HG02970 (cell line): ENCODE data around the gene GRIK4.

Experiments used
- ATAC-seq: cut with Tn5 transposase; IDR thresholded peaks from one replicate; pipeline ENCODE4 v1.9.1; 2021; ENCODE audit warnings: mild to moderate bottlenecking, moderate library complexity, moderate number of reproducible peaks; ENCODE audit not compliant: unreplicated experiment, low FRiP score

GRIK4 gene

DNA sequence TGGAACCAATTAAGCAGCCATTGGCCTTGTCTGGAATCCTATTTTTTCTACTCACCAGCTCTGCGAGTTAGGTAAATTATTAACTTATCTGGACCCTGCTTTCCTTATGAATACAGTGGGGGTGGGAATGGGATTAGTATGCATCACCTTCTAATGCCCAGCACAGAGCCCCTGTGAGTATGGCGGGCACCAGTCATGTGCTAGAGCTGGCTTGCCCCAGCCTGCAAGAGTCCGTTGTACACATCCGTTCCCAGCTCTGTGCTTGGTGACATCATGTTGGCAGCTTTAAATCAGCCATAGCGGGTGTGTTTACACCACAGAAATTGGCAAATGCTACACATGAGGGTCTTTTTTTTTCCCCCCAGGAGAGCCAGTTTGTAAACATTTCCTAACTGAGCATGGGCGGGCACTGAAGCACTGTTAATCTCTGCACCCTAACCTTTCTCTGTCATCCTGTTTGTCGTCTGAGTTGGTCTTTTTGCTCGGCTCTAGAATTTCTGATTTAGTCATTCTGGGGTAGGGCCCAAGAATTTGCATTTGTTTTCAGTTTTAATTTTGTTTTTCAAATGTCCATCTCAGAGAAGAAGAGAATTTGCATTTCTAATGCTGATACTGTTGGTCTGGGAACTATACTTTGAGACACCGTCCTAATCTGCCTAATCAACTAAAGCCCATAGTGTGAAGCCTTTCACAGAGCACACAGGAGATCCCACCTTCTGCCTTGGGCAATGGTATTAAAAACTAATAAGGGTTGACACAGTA, 382.1 kb downstream of the GRIK4 start:
- ATAC-seq: no peak

DNA sequence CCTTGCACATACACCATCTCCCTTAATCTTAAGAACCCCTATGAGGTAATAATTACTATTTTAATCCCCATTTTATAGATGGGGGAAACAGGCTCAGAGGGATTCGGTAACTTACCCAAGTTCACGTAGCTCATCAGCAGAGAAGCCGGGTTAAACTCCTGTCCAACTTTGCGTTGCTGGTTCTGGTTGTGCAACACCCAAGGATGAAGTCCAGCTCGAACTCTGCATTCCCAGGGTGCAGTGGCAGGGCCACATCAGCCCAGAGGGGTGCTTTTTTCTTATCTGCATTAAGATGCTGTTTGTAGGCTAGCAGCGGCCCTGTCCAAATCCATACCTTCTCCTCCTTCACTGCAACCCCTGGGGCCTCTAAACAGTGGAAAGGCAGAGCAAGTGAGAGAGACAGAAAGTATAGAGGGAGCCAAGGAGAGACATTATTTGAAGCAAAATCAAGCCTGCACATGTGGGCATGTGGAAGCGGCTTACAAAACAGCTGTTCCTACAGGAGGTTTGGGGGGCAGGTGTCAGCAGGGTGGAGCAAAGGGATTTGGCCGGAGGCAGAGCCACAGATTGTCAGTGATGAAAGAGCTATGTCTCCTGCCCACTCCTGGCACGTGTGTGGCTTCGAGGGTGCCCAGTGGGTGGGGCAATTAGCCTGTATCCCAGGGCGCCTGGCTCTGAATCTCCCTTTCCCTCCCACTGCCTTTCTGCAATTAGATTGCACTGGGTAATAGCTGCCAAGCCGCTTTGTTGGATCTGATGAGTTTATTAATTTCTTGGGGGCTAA, 382.8 kb downstream of the GRIK4 start:
- no peak for ATAC-seq

DNA sequence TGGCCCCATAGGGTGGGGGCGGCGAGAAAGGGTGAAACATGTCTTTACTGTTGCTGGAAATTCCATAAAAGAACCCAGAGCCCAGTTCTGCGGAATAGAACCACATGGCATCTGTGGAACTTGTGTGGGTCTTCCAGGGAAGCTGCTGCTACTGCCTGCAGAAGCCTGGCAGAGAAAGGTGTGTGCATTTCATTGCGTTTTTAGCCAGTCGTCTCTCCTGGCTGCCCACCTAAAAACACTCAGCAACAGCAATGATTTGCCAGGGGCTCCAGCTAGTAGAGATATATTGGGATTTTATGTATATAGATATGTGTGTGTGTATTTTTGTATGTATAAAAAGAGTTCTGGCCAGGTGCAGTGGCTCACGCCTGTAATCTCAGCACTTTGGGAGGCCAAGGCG, 385.1 kb downstream of the GRIK4 start:
- ATAC-seq: no peak

DNA sequence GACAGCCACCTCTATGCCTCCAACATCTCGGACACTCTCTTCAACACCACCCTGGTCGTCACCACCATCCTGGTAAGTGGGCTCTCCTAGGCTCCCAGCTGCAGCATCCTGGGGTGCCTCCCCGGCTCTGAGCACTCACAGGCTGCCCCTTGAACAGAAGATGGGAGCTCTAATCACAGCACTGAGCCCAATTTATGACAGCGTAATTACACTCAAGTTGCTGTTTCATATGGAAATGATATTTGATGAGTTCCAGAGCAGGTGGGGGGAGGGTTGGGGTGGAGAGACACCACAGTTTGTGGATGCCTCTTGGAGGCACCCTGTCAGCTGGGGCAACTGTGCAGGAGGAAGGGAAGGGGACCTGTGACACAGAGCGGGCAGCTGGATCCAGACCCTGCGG, 387.0 kb downstream of the GRIK4 start:
- ATAC-seq: no peak

DNA sequence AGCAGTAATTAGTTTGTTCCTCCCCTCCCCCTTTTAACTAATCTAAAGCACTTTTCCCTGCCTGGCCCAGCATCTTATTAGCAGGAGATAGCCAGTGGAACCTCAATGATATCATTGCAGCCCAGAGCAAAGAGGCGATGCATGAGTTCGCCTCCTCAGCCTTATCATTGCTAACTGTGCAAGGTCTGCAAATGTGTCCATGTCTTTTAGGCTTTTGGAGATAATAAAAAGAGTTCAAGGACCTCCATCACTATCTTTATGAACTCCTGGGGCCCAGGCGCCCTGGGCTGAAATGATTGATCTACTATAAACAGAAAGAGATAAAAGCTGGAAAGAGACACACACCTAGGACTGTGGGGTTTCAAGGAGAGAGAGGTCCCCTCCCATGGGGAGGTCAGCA, 388.2 kb downstream of the GRIK4 start:
- ATAC-seq: no peak

DNA sequence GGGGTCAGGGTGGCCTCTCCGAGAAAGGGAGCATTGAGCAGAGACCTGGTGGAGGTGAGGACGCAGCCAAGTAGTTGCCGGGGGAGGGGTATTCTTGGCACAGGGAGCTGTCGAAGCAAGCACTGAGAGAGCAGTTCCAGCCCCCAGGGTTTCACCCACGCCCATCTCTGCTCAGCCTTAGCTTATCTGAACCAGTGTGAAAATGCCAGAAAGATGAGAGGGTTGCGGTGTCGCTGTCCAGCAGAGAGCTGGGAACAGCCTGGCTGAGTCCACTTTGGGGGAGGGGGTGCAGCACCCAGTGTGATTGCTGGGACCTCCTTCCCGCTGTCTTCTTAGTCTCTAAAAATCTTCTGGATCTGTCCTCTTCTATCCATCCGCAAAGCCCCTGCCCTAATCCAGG, 389.1 kb downstream of the GRIK4 start:
- no peak for ATAC-seq

DNA sequence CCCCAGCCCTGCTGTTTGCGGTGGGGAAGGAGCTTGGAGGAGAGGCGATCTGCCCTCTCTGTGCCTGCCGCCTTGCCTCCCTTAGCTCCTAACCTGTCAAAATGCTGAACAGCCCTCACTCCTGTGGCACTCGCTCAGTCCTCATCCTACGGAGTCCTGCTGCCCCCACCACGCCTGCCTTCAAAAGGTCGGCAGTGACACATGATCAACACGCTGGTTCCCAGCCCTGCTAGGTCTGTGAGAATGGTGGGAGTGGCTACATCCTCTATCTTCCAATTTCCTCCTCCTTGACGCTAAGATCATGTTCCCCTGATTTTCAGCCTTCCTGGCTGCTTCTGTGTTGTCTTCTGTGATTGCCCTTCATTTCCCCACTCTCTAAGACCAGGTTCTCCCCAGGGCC, 392.1 kb downstream of the GRIK4 start:
- ATAC-seq: no peak

DNA sequence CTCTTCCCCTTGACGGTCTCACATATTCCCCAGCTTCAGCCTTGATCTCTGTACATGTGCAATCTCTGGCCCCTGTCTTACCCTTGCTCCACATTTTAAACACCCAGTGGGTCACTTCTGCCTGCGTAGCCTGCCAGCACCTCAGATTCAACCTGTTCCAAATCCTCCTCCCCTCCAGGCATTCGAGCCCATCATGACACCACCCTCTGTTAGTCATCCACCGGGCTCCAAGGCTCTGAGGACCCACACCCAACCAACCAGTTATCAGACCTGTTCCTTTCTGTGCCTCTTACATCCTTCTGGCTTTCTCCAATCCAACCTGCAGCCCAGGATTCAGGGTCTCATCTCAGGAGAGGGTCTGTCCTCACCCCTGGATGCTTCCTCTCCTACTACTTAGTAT, 392.6 kb downstream of the GRIK4 start:
- no peak for ATAC-seq

DNA sequence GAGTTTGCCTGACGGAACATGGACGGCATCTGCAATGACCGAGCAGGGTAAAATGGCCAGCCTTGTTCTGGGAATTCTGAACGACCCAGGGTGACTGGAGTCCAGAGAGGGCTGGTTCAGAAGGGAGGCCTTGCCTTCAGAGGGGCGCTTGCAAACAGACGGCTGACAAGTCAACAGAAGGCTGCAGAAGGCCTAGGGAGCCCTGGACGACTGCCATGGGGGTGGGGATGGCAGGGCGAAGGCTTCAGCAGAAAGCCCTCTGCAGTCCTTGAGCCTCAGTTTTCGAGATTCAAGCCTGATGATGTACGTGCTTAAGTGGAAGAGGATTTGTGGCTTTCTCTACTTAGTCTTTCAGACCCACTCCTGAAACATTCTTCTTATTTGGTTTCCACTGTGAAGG, 395.2 kb downstream of the GRIK4 start:
- ATAC-seq: no peak

DNA sequence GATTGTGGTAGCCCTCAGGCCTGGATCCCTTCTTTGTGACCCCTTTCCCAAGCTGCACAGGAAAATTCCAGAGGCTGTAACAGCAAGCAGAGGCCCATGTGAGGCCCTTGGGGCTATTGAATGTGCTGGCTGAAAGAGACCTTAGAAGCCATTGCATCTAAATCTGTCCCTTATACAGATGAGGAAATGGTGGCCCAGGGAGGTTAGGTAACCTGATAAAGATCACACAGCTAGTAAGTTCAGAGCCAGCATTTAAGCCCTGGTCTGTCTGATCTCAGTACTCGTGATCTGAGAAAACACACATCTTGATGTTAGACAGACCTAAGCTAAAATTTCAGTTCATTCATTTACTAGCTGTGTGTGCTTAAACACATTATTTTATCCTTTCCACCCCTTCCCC, 396.4 kb downstream of the GRIK4 start:
- ATAC-seq: no peak

DNA sequence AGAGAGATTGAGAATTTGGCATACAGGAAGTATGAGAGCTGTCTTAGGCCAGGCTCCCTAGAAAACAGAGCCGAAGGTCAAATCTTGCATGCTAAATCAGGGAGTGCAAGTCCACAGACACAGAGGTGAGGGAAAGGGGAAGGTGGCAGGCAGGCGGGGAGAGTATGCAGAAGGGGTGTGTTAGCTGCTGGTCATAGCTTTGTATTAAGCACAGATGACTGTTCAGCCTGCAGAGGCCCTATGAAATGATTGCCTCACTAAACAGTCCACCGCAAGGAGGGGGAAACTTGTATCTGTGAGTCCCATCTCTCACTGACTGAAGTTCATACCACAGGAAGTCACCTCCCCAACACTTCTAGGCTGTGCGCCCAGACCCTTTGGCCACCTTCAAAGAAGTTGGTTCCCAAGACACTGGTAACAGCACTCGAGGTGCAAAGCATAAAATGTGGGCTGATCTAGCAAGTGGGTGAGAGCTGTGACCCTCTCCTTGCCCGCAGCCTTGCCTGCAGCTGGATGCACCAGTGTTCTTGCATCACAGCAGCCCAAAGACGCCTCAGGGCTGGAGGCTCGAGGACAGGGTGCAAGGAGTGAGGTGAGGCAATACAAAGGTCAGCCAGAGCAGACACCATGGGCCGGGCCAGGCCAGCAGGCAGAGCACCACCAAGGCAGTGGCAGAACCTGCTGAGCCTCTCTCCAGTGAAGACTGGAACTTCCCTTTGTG, 397.1 kb downstream of the GRIK4 start:
- no peak for ATAC-seq

DNA sequence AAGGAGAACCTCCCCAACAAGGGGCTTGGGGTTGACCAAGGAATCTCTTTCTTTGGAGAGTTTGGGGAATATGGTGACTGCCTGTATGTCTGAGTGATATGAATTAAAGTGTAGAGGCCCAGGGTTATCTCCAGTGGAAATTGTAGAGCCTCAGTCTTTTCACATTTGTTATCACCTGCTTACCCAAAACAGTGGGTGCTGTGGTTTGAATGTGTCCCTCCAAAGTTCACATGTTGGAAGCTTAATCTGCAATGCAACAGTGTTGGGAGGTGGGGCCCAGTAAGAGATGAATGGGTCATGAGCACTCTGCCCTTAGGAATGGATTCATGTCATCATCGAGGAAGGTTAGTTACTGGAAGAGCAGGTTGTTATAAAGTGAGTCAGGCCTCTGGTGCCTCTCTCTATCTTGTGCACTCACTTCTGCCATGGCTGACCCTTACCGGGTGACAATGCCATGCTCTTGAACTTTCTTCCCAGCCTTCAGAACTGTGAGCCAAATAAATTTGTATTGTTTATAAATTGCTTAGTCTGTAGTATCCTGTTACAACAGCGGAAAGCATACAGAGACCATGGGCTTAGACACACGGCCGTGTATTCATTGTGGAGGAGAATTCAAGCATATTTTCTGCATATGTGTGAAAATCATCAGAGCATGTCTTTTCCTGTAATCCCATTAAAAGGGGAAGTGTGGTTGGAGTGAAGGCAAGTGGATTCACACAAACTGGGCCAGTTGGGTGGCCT, 398.3 kb downstream of the GRIK4 start:
- no peak for ATAC-seq

DNA sequence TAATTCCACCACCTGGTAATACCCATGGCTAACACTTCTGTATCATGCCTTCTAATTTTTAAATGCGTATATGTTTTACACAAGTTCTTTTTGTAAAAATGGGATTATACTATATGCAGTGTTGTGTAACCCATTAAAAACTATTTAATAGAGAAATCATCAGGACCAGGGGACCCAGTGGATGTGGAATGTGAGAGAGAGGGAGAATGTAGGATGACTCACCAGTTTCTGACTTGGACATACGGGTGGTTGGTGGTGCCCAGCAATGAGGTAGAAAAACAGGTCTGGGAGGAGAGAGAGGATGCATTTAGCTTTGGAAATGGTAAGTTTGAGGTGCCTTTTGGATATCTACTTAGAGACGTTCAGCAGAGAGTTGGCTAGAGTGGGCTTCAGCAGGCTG, 400.4 kb downstream of the GRIK4 start:
- ATAC-seq: no peak

DNA sequence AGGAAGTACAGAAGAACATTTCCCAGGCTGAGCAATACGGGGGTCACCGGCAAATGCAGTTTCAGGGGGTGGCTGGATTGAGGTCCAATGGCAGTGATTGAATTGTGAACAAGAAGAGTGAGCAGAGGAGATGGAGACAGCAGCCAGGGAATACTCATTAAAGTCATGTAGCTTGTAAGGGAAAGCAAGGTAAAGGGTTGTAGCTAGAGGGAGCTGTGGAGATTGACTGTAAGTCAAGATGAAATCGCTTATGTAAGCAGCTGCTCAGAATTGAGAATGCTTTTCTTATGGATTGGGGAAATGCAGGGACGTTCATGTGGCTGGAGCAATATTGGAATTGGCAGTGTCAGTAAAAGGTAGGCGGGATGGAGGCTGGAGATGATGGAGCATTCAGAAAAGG, 401.0 kb downstream of the GRIK4 start:
- ATAC-seq: no peak

DNA sequence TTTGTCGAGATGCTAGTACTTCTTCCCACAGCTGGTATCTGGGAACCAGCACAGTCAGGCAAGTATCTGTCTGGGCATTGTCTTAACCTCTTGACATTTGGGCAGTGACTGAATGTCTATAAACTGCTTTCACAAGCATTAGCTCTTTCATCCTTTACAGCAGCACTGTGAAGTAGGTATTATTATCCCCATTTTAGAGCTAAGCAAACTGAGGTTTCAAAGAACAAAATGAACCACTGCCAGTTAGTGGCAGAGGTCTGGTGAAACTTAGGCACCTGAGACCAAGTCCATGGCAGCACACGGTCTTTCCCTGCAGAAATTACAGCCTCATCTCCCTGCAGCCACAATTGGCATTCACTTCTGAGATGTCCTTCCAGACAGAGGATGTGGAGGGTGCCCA, 401.4 kb downstream of the GRIK4 start:
- ATAC-seq: no peak

DNA sequence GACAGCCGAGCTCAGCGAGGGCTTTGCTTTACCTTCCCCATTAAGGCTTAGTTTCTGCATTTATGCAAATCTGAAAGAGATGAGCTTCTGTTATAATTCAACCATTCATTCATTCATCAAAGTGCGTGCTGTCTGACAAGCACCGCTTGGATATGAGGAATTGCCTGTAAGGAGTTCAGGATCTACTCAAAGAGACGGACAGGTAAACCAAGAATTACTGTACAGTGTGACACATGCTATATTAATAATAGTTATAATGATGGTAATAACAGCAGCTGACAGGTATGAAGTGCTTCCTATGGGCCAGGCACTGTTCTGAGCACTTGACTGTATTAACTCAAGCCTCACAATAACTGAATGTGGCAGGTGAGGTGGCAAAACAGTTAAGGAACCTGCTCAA, 402.5 kb downstream of the GRIK4 start:
- no peak for ATAC-seq

DNA sequence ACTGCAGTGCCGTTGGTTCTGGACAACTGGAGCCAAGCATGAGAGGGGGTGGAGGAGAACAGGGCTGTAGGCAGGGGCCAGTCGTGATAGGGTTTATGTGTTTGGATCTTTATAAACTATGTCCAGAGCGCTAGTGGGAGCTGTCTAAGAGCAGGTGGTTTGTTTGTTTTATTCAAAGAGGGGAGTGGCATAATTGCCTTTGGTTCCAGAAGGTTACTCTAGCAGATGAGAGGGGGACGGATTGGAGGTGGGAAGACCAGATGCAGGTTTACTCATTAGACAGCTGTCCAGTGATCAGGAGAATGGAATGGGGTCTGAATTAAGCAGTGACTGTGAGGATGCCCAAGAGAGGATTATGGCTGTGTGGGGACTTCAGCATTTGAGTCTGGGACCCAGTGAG, 403.1 kb downstream of the GRIK4 start:
- ATAC-seq: no peak

DNA sequence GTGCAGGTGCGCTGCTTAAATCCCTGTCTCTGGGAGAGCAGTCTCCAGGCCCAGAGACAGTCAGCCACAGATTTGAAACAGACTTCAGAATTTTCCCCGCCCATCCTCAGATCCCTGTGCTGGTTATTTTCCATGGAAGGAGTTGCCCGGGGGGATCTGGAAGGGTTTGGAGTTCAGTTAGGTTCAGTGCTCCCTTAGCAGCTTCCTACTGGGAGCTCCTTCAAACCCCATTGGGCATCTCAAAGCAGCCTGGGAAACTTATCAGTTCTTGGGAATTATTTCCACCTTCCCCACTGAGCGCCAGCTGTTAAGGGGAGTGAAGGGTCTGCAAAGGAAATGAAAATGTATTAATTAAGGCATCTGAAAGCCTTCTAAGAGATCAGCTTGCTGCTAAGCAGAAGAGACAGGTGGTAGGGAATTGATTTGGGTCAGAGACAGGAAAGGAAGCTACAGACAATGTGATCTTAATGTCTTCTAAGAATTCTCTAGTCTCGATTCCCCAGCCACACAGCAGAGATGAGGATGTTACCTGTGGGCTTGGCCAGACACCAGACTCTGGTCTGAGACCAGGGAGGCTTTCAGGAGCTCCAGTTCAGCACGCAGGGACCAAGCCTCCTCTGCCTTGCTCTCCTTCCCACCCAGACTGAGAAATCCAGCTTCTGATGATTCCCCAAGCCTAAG, 406.2 kb downstream of the GRIK4 start:
- no peak for ATAC-seq

DNA sequence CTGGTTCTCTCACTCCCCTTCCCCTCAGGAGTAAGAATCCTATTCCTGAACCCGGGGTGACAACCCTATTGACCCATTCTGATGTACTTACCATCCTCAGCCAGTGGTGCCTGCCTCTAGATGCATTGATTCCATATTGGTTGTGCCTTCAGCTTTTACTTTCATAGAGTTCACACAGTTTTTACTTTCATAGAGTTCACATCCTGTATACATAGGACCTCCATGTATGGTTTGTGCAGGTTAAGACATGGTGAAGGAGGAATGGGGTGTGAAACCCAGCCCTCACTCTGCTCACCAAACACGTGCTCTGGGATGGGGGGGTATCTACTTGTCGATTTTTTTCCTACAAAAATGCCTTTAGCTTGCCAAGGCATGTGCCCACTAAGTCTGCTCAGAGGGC, 406.7 kb downstream of the GRIK4 start:
- ATAC-seq: no peak

DNA sequence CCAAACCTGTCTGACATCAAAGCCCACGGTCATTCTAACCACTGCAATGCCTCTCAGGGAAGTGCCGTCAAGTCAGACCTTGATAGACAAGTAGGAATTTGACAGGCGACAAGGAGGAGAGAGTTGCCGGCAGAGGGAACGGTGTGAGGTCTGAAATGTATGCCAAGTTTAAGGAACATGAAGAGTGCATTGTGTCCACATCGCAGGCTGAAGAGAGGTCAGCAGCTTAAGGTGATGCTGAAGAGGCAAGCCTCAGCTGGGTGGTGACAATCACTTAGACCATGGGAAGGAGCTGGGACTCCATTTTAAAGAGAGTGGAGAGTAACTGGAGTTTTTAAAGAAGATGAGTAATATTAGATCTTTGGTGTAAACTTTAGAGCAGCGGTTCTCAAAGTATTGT, 407.5 kb downstream of the GRIK4 start:
- ATAC-seq: no peak
